BJ (cell line): Measurements from ENCODE around the gene BCAM. TPM values are rescaled to one million over a fixed set of nuclear protein-coding genes. Genes with fewer than 3 reads are reported as not detected.
A peak's percentile ranks its signal among the peaks of the same experiment; 100 is the strongest.
"Not testable (repeated sequence)": the region's sequence is repeated elsewhere in the genome, so short reads cannot be mapped to it uniquely, and the experiment has no call there.

ENCODE experiments used
- CTCF ChIA-PET: fragments of 350-600 bp; formaldehyde crosslinking; extraction: SDS; loops from one replicate; lab custom pipeline; 2021; ENCODE audit warnings: antibody characterized with exemption, inconsistent platforms; lab: Yijun Ruan, JAX
- POLR2A ChIA-PET: fragments of 300-600 bp; sonication (Branson Sonifier 250); formaldehyde crosslinking; extraction: SDS; loops from one replicate; lab custom pipeline; 2021; ENCODE audit warnings: antibody characterized with exemption; lab: Charles Lee
- DNase-seq: peaks from one replicate; pipeline ENCODE4 v3.0.0-alpha.2; 2011; ENCODE audit warnings: low read depth
- H3K27me3 ChIP-seq: 2 replicates; pipeline ENCODE4 v1.6.0; 2011; ENCODE audit warnings: low read length; ENCODE audit not compliant: control insufficient read depth, insufficient read depth
- H3K36me3 ChIP-seq: 2 replicates; pipeline ENCODE4 v1.5.1; 2011; ENCODE audit warnings: low read length; ENCODE audit not compliant: control insufficient read depth, insufficient read depth
- H3K4me3 ChIP-seq: 2 replicates; pipeline ENCODE4 v1.5.1; 2011; ENCODE audit warnings: low read depth, mild to moderate bottlenecking, control low read depth, low read length
- polyA plus RNA-seq: library from polyadenylated mRNA; depleted of rRNA; stranded (reverse); fragments of >200 nt; gene quantifications from 2 replicates; pipeline ENCODE4 v1.2.3, GENCODE V29; 2011
- TF ChIP-seq, protein P1 (sequence below): IDR thresholded peaks from 2 replicates; pipeline ENCODE4 v1.5.1; 2011; ENCODE audit warnings: low read depth, mild to moderate bottlenecking, control low read depth, inconsistent platforms, low read length, moderate library complexity; ENCODE audit not compliant: insufficient read depth

BCAM gene
- polyA plus RNA-seq, 1 experiment = 8.9 TPM

DNA sequence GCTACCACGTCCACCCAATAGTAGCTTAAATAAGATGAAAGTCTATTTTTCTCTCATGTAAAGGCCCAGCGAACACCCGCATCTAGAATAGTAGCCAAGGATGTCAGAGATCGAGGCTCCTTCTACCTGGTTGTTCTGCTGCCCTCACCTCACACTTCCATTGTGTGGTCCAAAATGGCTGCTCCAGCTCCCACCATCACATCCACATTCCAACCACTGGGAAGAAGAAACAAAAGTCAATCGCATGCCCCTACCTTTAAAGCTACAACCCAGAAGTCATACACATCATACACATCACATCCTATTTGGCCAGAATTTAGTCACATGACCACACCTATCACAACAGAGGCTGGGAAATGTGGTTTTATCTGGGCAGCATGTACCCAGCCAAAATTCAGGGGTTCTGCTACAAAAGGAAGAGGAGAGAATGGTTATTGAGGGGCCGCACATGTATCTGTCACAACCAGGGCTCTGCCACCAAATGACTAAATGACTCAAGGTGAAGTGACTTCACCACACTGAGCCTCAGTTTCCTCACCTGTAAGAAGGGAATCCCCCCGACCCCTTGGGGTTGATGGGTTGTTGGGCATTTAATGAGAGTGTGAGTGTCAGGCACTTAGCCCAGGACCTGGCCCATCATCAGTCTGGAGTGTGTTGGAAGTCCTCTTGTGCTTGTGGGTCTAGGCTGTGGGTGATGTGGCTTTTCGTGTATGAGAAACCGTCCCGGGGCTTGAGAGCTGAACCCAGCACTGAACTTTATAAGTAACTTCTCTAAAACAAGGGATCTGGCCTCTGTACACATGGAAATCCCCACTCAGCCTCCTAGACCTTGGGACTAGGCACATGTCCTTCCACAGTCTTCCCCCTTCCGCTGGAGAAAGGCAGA is 41.4 kb upstream of the BCAM start:
- TF ChIP-seq, protein P1, sequence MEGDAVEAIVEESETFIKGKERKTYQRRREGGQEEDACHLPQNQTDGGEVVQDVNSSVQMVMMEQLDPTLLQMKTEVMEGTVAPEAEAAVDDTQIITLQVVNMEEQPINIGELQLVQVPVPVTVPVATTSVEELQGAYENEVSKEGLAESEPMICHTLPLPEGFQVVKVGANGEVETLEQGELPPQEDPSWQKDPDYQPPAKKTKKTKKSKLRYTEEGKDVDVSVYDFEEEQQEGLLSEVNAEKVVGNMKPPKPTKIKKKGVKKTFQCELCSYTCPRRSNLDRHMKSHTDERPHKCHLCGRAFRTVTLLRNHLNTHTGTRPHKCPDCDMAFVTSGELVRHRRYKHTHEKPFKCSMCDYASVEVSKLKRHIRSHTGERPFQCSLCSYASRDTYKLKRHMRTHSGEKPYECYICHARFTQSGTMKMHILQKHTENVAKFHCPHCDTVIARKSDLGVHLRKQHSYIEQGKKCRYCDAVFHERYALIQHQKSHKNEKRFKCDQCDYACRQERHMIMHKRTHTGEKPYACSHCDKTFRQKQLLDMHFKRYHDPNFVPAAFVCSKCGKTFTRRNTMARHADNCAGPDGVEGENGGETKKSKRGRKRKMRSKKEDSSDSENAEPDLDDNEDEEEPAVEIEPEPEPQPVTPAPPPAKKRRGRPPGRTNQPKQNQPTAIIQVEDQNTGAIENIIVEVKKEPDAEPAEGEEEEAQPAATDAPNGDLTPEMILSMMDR = no peak
- H3K27me3 ChIP-seq = no peaks in the 10 kb centered on the region
- H3K36me3 ChIP-seq = no peaks in the 10 kb centered on the region
- H3K4me3 ChIP-seq = no peak overlapping the region
- CTCF ChIA-PET = interaction anchor here (0.7 to 15.9 kb wide), 7 partner anchors 11 to 292 kb away, joined by 3 to 369 read pairs (median 15); no protein-coding TSS in a partner anchor
- POLR2A ChIA-PET = no interaction called here
- DNase-seq = no peak

- H3K4me3 ChIP-seq = no peak overlapping the region
- TF ChIP-seq, protein P1 = peak; percentile 72
- no peaks in the 10 kb centered on the region for H3K36me3 ChIP-seq
- ChIA-PET POLR2A (interaction anchor here (0.6 to 1.2 kb wide), 3 partner anchors 46 to 82 kb away, joined by 3 to 6 read pairs (median 4); no protein-coding TSS in a partner anchor), CTCF (interaction anchor here (0.8 to 15.9 kb wide), 33 partner anchors 8 to 200 kb away, joined by 3 to 369 read pairs (median 4); partner anchors contain the start of gene NECTIN2)
- peak; percentile 44 for DNase-seq
- H3K27me3 ChIP-seq = no peaks in the 10 kb centered on the region
These were observed 38.2 kb upstream of the BCAM start for GRCh38 chr19:44770550-44771257.

DNA sequence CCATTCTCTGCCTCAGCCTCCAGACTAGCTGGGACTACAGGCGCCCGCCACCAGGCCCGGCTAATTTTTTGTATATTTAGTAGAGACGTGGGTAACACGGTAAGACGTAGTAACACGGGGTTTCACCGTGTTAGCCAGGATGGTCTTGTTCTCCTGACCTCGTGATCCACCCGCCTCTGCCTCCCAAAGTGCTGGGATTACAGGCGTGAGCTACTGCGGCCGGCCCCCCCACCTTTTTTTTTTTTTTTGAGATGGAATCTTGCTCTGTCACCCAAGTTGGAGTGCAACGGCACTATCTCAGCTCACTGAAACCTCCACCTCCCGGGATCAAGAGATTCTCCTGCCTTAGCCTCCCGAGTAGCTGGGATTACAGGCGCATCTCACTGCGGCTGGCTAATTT is 36.8 kb upstream of the BCAM start:
- DNase-seq, H3K27me3 ChIP-seq, H3K36me3 ChIP-seq, POLR2A ChIA-PET, H3K4me3 ChIP-seq: not testable (repeated sequence)
- CTCF ChIA-PET = interaction anchor here (0.7 to 15.9 kb wide), 17 partner anchors 9 to 201 kb away, joined by 3 to 369 read pairs (median 6); no protein-coding TSS in a partner anchor

DNA sequence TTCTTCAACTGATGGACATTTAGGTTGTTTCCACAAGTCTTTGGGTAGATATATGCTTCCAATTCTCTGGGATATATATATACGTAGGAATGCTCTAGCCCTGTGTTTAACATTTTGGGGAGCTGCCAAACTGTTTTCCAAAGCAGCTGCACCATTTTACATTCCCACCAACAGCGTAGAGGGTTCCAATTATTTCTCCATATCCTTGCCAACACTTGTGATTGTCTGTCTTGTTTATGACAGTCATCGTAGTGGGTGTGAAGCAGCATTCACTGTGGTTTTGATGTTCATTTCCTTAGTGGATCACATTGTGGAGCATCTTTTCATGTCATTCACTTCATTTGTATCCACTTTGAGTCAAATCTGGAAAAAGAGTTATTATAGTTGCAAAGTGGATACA is 35.9 kb upstream of the BCAM start:
- Histone ChIP-seq H3K4me3 (no peak overlapping the region), H3K36me3 (no peaks in the 10 kb centered on the region), H3K27me3 (no peaks in the 10 kb centered on the region)
- TF ChIP-seq, protein P1 = no peak
- no peak for DNase-seq
- ChIA-PET CTCF (interaction anchor here (0.6 to 15.9 kb wide), 12 partner anchors 11 to 202 kb away, joined by 3 to 369 read pairs (median 6); no protein-coding TSS in a partner anchor), POLR2A (interaction anchor here (0.7 kb wide), 1 partner anchor 70 kb away, joined by 4 read pairs; no protein-coding TSS in a partner anchor)

DNA sequence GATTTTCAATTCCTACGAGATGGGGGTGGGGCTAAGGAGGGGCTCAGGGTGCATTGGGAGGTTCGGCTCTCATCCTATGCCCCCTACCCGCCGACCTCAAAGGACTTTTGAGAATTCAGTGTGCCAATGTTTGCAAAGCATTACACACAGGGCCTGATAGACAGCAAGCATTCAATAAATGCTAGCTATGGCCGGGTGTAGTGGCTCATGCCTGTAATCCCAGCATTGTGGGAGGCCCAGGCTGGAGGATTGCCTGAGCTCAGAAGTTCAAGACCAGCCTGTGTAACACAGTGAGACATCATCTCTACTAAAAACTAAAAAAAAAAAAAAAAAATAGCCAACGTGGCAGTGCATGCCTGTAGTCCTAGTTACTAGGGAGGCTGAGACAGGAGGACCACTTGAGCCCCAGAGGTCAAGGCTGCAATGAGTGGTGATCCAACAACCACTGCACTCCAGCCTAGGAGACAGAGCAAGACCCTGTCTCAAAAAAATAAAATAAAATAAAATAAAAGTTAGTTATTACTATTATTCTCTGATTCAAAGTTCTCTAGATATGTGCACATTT is 33.1 kb upstream of the BCAM start:
- no peak overlapping the region for H3K4me3 ChIP-seq
- ChIA-PET CTCF (interaction anchor here (1.3 to 15.9 kb wide), 5 partner anchors 9 to 86 kb away, joined by 4 to 369 read pairs (median 22); no protein-coding TSS in a partner anchor), POLR2A (no interaction called here)
- no peak for DNase-seq
- H3K27me3 ChIP-seq = no peaks in the 10 kb centered on the region
- no peaks in the 10 kb centered on the region for H3K36me3 ChIP-seq
- TF ChIP-seq, protein P1 = no peak
